HG02970 (cell line): ENCODE results near the gene KNDC1.
"Not testable (repeated sequence)": the region's sequence is repeated elsewhere in the genome, so short reads cannot be mapped to it uniquely, and the experiment has no call there.

Experiments
- ATAC-seq: cut with Tn5 transposase; IDR thresholded peaks from one replicate; pipeline ENCODE4 v1.9.1; 2021; ENCODE audit warnings: mild to moderate bottlenecking, moderate library complexity, moderate number of reproducible peaks; ENCODE audit not compliant: unreplicated experiment, low FRiP score

KNDC1 gene

DNA sequence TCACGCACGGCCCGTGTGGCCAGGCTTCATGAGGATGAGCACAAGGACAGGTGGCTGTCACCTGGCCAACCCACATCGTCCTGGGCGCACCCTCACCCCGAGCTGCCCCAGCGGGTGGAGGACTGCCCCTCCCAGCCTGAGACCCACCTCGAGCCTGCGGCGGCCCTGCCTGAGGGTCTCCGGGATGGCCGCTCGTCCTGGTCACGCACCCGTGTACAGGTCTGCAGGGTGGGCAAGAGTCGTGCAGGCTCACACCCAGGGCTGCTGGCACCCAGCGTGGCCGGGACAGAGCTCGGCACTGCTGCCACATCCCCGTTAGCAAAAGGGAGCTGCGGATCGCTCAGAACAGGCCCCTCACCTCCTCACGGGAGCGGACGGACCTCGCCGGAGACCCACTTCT lies 55.6 kb downstream of the KNDC1 start:
- ATAC-seq, result no peak

DNA sequence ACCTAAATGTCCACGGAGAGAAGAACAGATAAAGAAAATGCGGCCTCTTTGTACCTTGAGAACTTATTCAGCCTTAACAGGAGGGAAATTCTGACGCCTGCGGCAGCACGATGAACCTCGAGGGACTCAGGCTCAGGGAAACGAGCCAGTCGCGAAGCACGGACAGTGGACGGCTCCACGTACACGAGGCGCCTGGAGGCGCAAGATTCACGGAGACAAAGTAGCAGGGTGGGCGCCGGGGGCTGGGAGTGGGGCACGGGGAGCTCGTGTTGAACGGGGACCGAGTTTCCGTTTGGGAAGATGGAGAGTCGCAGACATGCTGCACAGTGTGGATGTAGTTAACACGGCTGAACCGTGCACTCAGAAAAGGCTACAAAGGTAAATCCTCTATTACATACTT lies 56.8 kb downstream of the KNDC1 start:
- ATAC-seq, result no peak

DNA sequence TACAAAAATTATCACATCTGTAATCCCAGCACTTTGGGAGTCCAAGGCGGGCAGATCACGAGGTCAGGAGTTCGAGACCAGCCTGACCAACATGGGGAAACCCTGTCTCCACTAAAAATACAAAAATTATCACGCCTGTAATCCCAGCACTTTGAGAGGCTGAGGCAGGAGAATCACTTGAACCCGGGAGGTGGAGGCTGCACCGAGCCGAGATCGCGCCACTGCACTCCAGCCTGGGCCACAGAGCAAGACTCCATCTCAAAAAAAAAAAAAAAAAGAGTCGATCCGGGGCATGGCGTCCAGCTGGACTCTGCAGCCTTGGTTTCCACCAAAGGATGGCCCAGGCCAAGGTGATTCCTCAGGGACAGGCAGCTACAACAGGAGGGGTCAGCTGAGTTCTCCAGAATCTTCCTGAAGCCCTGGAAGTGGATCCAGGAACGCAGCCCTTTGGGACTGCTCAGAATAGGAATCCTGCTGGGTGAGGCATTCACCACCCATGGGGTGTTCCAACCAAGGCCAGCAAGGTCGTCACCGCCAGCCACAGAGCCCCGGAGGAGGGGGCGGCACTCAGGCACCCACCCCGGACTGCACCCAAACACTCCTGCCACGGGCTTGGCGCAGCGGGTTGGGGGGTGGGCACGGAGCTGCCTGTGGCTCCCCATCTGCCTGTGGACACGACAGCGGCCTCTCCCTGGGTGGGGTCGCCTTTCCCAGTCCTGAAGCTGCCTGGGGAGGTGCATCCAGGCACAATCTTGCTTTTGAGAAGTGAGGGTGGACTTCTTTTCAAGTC lies 58.0 kb downstream of the KNDC1 start:
- ATAC-seq, result no peak

DNA sequence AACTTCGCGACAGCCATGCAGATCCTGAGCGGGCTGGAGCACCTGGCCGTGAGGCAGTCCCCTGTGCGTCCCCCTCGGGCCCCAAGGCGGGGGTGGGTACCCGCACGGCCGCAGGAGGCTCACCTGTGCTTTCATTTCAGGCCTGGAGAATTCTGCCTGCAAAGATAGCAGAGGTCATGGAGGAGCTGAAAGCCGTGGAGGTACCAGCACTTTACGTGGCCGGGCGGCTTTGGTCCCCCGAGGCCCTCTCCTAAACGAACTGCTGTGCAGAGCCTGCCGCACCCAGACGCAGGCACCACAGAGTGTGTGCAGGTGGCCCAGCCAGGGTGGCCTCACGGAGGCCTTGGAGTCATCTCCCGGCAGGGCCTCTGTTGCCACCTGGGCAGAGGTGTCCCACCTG lies 58.9 kb downstream of the KNDC1 start:
- ATAC-seq, result no peak

DNA sequence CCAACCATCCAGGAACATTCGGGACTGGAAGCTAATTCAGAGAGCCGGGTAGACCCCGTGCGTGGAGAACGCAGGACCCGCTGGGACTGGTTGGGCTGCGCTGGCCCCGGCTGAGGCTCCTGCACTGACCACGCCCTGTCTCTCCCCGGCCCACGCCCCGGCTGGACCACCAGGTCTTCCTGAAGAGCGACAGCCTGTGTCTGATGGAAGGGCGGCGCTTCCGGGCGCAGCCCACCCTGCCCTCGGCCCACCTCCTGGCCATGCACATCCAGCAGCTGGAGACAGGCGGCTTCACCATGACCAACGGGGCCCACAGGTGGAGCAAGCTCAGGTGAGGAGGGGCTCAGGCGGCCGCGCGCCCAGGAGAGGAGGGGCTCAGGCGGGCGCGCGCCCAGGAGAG lies 59.8 kb downstream of the KNDC1 start:
- no peak for ATAC-seq

DNA sequence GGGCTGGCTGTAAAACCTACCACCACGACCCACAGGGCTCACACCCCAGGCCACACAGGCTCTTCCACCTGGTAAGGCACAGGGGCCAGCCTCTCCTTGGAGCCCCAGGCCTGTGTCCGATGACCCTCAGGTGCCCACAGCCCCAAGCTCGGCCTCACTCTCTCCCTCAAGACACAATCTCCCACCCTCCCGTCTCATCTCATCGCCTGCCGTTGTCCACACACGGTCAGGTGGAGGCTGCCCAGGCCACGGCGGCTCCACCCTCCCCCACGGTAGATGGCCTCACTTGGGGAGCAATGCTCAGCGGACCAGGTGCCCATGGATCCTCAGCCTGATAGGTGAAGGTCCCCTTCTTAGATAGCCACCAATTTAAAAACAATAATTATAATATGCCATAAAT lies 61.3 kb downstream of the KNDC1 start:
- ATAC-seq, result no peak

DNA sequence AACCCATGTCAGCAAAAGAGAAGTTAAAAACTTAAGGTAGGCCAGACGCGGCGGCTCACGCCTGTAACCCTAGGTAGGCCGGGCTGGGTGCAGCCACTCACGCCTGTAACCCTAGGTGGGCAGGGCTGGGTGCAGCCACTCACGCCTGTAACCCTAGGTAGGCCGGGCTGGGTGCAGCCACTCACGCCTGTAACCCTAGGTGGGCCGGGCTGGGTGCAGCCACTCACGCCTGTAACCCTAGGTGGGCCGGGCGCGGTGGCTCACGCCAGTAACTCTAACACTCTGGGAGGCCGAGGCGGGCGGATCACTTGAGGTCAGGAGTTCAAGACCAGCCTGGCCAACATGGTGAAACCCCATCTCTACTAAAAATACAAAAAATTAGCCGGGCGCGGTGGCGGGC lies 61.7 kb downstream of the KNDC1 start:
- not testable (repeated sequence) for ATAC-seq

DNA sequence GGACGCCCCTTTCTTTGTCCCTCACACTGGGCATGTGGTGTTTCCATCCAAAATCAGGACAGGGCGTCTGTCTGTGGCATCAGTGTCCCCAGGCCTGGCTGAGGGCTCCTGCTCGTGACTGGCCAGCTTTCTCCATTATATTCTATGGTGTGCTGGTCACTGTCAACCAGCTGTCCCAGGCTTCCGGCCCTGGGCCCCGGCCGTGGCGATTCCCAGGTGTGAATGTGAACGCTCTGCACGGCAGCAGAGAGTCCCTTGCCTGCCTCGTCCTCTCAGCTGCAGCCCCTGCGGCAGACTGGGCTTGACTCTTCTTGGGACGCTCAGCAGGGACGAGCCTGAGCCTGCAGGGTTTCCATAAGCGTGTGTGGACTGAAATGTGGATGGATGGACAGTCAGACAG lies 64.1 kb downstream of the KNDC1 start:
- no peak for ATAC-seq

DNA sequence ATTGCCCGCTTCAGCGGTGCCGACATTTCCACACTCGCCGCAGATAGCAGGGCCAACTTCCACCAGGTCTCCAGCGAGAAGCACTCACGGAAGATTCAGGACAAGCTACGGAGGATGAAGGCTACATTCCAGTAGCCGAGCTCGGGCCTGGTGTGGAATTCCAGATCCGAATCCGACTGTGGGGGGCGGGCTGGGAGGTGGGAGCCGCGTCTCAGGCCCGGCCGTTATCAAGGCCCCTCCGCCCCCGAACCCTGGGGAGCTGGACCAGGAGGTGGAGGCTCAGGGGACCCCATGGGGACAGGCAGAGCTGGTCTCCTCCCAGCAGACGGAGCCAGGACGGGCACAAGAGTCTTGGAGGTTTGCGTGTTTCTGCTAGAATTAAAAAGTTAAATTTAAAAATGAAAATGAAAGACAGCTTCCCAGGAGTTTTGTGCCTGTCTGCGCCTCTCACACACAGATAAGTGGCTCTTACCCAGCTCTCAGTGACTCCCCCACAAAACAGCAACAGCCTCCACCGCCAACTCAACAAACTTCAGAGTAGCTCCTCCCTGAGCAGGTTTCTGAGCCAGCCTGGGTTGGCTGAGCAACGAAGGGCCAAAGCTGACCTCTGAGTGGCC lies 64.8 kb downstream of the KNDC1 start:
- no peak for ATAC-seq

DNA sequence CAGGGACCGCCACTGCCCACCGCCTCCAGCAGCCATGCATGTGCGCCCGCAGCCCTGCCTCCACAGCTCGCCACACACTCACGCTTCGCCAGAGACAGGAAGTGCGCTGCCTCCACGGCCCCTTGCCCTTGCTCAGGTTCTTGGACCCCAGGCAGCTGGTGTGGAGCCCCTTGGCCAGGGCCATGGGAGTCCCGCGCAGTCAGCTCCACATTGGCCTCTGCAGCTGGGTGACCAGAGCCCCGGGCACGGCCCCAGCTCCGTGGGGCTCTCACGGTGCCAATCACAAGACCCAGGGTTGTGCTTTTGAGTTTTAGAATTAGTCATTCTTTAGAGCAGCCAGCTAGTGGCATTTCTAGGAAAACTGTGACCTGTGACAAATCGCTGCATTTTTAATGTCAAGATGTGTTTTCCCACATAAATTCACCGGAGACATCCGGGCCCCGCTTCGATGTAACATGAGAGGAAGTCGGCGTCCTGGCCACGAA lies 65.7 kb downstream of the KNDC1 start:
- no peak for ATAC-seq

DNA sequence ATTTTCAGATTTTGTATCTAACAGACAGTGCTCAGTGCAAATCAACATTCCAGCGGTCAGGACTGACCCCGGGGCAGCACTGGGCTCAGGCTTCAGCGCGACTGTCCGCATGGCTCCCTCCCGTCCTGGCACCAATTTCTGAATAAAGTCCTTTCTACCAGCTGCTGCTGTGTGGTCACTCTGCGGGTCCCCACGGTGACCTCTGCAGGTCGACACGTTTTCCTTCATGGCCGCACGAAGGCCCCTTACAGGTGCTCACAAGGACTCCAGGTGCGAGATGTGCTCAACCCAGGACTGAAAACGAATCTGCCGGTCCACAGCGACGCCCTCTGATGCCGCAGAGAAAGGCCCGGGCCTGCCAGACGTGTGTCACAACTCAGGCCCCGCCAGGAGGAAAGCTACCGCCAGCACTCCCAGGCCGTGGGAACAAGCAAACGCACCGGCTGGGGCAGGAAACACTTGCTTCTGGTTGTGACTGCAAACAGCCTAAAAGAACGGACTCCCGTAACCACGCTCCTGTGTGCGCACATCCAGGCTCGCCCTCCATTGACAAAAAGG lies 66.3 kb downstream of the KNDC1 start:
- no peak for ATAC-seq

DNA sequence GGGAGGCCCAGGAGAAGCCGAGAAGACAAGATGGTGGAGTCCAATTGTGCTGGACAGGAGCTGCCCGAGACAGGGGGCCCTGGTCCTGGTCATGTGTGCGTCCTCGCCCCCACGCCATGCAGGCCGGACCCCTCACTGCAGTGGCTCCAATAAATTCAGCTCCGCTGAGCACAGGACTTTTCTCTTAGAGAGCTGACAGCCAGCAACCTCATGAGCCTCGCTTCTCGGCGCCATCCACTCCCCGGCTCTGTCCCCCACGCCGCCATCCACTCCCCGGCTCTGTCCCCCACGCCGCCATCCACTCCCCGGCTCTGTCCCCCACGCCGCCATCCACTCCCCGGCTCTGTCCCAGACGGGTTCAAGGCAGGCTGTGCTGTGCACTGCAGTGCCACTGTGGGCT lies 67.2 kb downstream of the KNDC1 start:
- no peak for ATAC-seq

DNA sequence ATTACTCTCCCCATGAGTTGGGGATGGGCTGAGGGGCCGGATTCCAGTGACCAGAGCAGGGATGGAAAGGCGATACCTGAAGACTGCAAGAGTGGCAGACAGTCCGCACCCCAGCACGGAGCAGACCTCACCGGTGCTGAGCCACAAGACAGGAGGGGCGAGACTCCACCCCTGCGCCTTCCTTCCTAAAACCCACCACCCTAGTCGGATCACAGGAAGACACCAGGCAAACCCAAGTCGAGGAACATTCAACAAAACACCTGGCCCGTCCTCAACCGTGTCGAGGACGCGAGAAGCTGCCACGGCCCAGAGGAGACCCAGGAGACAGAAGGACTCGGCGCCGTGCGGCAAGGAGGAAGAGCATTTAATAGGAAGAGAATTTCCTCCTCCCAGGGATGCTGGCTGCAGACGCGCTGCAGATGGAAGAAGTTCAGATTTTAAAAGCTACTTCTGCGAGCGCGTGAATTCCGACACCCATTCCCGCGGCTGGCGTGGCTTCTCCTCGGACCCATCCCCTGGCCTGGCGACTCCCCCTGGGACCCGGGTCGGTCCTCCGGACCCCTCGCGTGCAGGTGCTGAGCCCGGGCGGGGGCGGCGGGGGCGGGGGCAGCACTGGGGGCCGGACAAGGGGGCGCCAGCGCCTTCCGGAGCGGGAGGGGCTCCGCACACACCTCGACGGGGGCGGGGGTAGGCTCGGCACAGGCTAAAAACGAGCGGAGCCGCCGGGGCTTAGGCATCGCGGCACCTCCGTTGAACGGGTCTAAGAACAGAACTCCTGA lies 69.4 kb downstream of the KNDC1 start:
- ATAC-seq, result no peak

DNA sequence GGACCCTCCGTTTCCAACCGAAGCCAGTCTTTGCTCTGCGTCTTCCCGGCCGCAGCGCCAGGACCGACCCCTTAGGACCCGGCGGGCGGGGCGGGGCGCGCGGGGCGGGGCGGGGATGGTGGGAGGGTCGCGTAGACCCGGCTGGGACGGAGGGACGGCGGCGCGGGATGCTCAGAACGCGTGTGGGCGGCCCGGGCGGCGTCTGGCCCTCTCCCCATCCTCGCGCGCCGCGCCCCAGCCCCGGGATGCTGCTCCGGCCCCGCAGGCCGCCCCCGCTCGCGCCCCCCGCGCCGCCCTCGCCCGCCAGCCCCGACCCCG lies 70.0 kb downstream of the KNDC1 start, which contains the start of gene UTF1:
TSS of gene UTF1 (plus strand) at position 174 of the 318 bp plus-strand sequence. CDS start at position 246, 72 bp downstream.
- ATAC-seq, result no peak

DNA sequence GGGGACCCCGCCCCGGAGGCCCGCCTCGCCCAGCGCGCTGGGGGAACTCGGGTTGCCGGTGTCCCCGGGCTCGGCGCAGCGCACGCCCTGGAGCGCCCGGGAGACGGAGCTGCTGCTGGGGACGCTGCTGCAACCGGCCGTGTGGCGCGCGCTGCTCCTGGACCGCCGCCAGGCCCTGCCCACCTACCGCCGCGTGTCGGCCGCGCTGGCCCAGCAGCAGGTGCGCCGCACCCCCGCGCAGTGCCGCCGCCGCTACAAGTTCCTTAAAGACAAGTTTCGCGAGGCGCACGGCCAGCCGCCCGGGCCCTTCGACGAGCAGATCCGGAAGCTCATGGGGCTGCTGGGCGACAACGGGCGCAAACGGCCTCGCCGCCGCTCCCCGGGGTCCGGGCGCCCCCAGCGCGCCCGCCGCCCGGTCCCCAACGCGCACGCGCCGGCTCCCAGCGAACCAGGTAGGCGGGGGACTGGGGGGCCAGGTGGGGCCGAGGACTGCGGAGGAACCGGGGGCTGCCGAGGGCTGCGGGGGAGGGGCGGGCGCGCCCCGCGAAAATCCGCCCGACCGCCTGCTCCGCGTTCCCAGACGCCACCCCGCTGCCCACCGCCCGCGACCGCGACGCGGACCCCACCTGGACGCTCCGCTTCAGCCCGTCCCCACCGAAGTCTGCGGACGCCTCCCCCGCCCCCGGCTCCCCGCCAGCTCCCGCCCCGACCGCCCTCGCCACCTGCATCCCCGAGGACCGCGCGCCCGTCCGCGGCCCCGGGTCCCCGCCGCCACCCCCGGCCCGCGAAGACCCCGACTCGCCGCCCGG lies 70.6 kb downstream of the KNDC1 start:
- no peak for ATAC-seq

DNA sequence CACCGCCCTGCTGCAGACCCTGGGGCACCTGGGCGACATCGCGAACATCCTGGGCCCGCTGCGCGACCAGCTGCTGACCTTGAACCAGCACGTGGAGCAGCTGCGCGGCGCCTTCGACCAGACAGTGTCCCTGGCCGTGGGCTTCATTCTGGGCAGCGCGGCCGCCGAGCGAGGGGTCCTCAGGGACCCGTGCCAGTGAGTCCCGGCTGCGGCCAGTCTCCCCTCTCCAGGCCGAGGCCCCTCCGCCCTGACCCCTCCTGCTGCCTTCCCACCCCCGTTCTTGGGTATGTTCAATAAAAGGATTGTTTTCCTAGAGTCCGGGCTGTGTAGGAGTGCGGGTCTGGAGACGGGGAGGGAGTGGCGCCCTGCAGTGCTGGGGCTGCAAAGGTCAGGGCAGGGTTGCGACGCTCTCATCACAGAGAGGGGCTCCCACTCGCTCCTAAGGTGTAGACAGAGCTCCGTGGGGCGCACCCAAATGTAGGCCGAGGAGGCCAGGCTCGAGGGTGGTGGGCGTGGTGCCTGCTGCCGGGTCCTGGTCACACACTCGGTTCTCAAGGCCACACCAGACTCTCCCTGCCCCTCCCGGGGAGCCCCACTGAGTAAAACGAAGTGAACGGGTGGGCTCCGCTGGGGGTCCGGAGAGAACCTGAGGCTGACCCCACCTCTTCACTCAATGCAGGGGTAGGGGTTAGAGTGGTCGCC lies 71.4 kb downstream of the KNDC1 start:
- ATAC-seq, result no peak

DNA sequence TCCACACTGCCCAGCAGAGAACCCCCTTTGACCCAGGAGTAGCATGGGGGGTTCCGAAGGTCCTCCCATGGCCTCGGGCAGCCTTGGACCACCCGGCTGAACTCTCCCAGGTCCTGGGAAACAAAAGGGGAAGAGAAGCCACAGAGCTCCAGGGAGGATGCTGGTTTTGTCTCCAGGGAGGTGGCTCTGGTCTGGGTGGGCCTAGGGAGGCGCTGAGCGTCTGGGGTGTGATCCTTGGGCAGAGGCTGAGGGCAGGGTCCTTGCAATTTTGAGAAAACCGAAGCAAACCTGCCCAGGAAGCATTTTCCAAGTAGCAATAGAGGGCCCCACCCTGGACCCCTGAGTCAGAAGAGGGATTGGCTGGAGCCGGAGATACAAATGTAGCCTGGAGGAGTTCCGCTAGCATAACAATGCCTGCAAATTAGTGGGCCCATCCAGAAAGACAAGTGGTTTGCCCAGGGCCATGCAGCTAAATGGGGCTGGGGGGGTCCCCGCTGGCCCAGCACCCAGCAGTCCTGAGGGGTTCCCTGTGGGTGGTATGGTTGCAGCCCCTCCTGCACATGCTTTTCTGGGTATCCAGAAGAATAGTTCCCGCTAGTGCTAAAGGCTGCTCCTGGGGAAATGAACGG lies 72.0 kb downstream of the KNDC1 start:
- no peak for ATAC-seq

DNA sequence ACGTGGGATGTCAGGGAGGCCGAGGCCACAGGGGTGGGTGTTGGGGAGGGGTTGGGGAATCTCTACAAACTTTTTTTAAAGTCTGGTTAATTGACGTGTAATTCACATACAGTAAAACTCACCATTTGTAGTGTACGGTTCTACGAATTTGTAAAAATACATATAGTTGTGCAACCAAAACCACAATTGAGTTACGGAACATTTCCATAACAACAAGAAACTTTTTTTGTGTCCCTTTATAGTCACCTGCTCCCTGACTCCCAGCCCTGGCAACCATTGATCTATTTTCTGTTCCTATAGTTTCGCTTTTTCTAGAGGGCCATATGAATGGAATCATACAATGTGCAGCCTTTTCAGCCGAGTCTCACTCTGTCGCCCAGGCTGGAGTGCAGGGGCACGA lies 74.8 kb downstream of the KNDC1 start:
- ATAC-seq, result not testable (repeated sequence)

DNA sequence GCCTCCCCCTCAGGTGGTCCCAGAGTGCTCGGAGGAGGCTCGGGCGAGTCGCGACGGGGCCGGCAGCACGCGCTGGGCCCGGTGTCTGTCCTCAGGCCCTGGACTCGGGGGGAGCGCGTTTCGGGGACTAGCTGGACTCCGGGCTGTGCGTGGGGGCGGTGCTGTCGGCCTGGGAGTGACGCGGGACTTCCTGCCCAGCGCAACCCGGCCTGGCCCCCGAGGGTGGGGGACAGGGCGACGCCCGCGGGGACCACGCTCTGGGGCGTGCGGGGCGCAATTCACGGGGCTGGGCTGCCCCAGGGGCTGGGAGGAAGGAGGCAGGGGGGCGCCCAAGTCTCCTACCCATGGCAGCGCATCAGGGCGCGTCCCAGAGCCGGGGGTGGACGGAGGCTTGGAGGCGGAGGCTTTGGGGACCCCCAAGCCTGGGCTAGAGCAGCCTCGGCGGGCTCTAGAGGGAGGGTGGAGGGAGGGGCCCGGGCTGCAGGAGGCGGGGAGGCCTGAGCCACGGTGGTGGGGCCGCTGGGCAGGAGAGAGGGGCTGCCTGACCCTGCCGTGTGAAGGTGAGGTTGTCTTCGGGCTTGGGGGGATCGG lies 75.3 kb downstream of the KNDC1 start:
- no peak for ATAC-seq
